Mesenteric fat pad (tissue), 1 donor: ENCODE measurements around the gene KANSL1. TPM values are rescaled to one million over a fixed set of nuclear protein-coding genes. Genes with fewer than 3 reads are reported as not detected.

ENCODE experiments used
- DNase-seq: peaks from one replicate; pipeline ENCODE4 v3.0.0-alpha.2; 2020; ENCODE audit warnings: low spot score
- total RNA-seq: library from RNA; stranded (reverse); fragmentation: NEBNext Ultra II Directional; extraction: Animal tissue kit (Norgen Biotek cat#: 25700); gene quantifications from one replicate; pipeline ENCODE4 v1.2.1, GENCODE V29; 2021
- donor health status: DM: yes; HTN: yes; CAD: no.

The KANSL1 gene
- total RNA-seq, 1 donor from 2014 or later = 67.8 TPM

GRCh38 chr17:46002311-46002972 is 190.8 kb downstream of the KANSL1 start:
- no peak for DNase-seq

GRCh38 chr17:46001390-46002310 is 191.6 kb downstream of the KANSL1 start:
- DNase-seq = no peak

GRCh38 chr17:46000757-46001156 is 192.5 kb downstream of the KANSL1 start:
- DNase-seq = no peak

- DNase-seq = no peak
These were observed 192.9 kb downstream of the KANSL1 start for GRCh38 chr17:46000292-46000691.

- DNase-seq = no peak
These were observed 193.3 kb downstream of the KANSL1 start for GRCh38 chr17:45999900-46000290.

GRCh38 chr17:45998987-45999899 is 194.0 kb downstream of the KANSL1 start, which contains the start of gene STH:
STH (plus strand) TSS chr17:45999250; CDS start chr17:45999280, 30 bp downstream.
- no peak for DNase-seq

- DNase-seq = no peak
These were observed 195.6 kb downstream of the KANSL1 start for GRCh38 chr17:45997624-45998023.

GRCh38 chr17:45997166-45997565 is 196.1 kb downstream of the KANSL1 start:
- DNase-seq = no peak

GRCh38 chr17:45996282-45996937 is 196.8 kb downstream of the KANSL1 start:
- no peak for DNase-seq

GRCh38 chr17:45995627-45996270 is 197.5 kb downstream of the KANSL1 start:
- no peak for DNase-seq

GRCh38 chr17:45994987-45995386 is 198.2 kb downstream of the KANSL1 start:
- no peak for DNase-seq

- DNase-seq = no peak
These were observed 199.1 kb downstream of the KANSL1 start for GRCh38 chr17:45993962-45994627.

- DNase-seq = no peak
These were observed 200.3 kb downstream of the KANSL1 start for GRCh38 chr17:45992904-45993303.

GRCh38 chr17:45992175-45992574 is 201.1 kb downstream of the KANSL1 start:
- no peak for DNase-seq

GRCh38 chr17:45991341-45991740 is 201.9 kb downstream of the KANSL1 start:
- no peak for DNase-seq

GRCh38 chr17:45990886-45991285 is 202.3 kb downstream of the KANSL1 start:
- DNase-seq = no peak

GRCh38 chr17:45989759-45990158 is 203.5 kb downstream of the KANSL1 start:
- DNase-seq = no peak

GRCh38 chr17:45987706-45988105 is 205.5 kb downstream of the KANSL1 start:
- no peak for DNase-seq

- DNase-seq = no peak
These were observed 207.2 kb downstream of the KANSL1 start for GRCh38 chr17:45986056-45986455.

- DNase-seq = no peak
These were observed 207.8 kb downstream of the KANSL1 start for GRCh38 chr17:45985447-45985846.
